Measurements from ENCODE around the gene SARNP. TPM values are rescaled to one million over a fixed set of nuclear protein-coding genes. Genes with fewer than 3 reads are reported as not detected.
"Not testable (repeated sequence)": the region's sequence is repeated elsewhere in the genome, so short reads cannot be mapped to it uniquely, and the experiment has no call there.

The SARNP gene, protein sequence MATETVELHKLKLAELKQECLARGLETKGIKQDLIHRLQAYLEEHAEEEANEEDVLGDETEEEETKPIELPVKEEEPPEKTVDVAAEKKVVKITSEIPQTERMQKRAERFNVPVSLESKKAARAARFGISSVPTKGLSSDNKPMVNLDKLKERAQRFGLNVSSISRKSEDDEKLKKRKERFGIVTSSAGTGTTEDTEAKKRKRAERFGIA
- total RNA-seq: 100 to 1,000 TPM; 100 to 101 TPM

DNA sequence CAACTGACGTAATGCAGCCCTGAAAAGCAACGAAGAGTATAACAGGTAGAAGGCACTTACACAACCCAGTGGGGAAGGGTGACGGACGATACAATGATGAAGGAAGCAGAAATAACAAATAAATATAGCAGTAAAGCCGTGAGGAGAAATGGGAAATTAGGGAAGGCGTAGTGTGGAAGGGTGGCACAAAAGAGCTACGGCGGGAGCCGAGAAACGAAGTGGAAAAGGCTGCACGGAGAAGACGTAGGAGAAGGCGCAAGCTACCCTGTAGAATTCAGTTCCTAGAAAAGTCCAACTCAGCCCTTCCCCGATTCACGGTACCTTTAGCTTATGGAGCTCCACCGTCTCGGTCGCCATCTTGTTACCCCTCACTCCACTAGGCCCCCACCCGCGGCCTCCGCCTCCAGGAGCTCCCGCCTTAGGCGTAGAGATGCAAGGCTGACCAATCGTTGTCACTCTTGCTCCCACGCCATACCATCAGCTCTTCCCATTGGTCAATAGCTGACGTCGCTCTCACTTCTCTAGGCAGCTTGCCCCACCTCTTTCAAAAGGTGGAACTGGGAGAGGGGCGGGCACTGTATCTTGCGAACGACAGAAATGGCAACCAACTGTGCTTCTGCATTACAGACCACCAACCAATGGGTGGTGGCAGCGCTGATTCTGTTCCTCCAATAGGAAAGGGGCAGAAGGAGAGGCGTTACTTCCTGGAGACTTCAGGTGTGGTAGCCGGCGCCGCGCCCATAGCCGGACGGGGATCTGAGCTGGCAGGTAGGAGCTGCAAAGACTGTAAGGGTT, at the start of gene SARNP, which contains the start of gene ORMDL2:
Gene SARNP (minus strand): TSS at position 380 of the 795 bp plus-strand sequence. CDS start 23 bp downstream, at position 357.
Gene ORMDL2 (plus strand): TSS at position 697 of the 795 bp plus-strand sequence. CDS start 959 bp downstream, outside the sequence.
- CTCF ChIA-PET: interaction anchor here (0.5 to 2.8 kb wide), 11 partner anchors 12 to 397 kb away, joined by 3 to 13 read pairs (median 4); partner anchors contain the start of genes DNAJC14 and ESYT1
- peaks cover 43% of the 10 kb centered on the region for H3K4me1 Mint-ChIP-seq (ENCODE audit: low read depth)
- no peaks in the 10 kb centered on the region for H3K27me3 Mint-ChIP-seq (ENCODE audit: low read depth)
- intact Hi-C loops (cut with micrococcal nuclease): loop anchor here (1.0 to 5.0 kb wide), 13 partner anchors 12 to 835 kb away; partner anchors contain the start of genes BLOC1S1, DNAJC14, GDF11 and PA2G4
- H3K9me3 Mint-ChIP-seq: no peaks in the 10 kb centered on the region
- peak; percentile 99 for DNase-seq
- H3K4me3 Mint-ChIP-seq: no peak within 1 kb of the TSS
- H3K36me3 Mint-ChIP-seq (ENCODE audit: low read depth): peaks cover 25% of the 10 kb centered on the region
- no peak within 1 kb of the TSS for H3K27ac Mint-ChIP-seq

GRCh38 chr12:55866454-55867004, 49.0 kb upstream of the SARNP start:
- H3K9me3 Mint-ChIP-seq; intact Hi-C loops (cut with micrococcal nuclease); H3K27ac Mint-ChIP-seq; H3K36me3 Mint-ChIP-seq (ENCODE audit: low read depth); H3K4me1 Mint-ChIP-seq (ENCODE audit: low read depth); H3K27me3 Mint-ChIP-seq (ENCODE audit: low read depth); CTCF ChIA-PET; DNase-seq; H3K4me3 Mint-ChIP-seq: not testable (repeated sequence)

DNA sequence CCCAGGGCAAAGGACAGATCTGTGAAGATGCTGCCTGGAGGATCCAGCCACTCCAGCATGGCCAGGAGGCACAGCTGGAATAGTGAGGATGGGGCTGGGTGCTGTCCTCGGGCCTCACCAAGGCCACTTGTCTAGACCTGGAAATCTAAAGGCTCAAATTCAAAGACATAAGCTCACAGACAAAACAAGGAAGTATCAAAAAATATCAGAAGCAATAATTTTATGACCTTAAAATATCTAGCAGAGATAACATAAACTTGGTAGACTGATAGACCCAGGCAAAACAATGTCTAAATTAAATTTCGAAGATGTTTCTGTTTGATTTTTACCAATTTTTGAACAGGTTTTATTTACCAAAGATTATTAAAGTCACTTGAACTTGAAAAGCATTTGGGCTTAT, 47.8 kb upstream of the SARNP start:
- H3K36me3 Mint-ChIP-seq (ENCODE audit: low read depth): peaks cover 2% of the 10 kb centered on the region
- H3K9me3 Mint-ChIP-seq: peaks cover 4% of the 10 kb centered on the region
- CTCF ChIA-PET: no interaction called here
- H3K27ac Mint-ChIP-seq: no peak overlapping the region
- intact Hi-C loops (cut with micrococcal nuclease): no loop called here
- H3K27me3 Mint-ChIP-seq (ENCODE audit: low read depth): no peaks in the 10 kb centered on the region
- no peak overlapping the region for H3K4me3 Mint-ChIP-seq
- no peak for DNase-seq
- no peaks in the 10 kb centered on the region for H3K4me1 Mint-ChIP-seq (ENCODE audit: low read depth)

DNA sequence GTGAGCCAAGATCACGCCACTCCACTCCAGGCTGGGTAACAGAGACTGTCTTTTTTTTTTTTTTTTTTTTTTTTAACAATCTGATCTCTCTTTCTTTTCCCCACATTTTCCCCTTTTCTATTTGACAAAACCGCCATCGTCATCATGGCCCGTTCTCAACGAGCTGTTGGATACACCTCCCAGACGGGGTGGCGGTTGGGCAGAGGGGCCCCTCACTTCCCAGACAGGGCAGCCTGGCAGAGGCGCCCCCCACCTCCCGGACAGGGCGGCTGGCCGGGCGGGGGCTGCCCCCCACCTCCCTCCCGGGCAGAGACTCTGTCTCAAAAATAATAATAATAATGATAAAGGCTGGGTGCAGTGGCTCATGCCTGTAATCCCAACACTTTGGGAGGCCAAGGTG, 45.4 kb upstream of the SARNP start:
- H3K4me1 Mint-ChIP-seq (ENCODE audit: low read depth); DNase-seq; H3K27me3 Mint-ChIP-seq (ENCODE audit: low read depth); intact Hi-C loops (cut with micrococcal nuclease); H3K4me3 Mint-ChIP-seq; H3K9me3 Mint-ChIP-seq; H3K36me3 Mint-ChIP-seq (ENCODE audit: low read depth); H3K27ac Mint-ChIP-seq: not testable (repeated sequence)
- CTCF ChIA-PET: interaction anchor here (0.6 to 0.7 kb wide), 2 partner anchors 17 to 73 kb away, joined by 3 to 4 read pairs; no protein-coding TSS in a partner anchor

DNA sequence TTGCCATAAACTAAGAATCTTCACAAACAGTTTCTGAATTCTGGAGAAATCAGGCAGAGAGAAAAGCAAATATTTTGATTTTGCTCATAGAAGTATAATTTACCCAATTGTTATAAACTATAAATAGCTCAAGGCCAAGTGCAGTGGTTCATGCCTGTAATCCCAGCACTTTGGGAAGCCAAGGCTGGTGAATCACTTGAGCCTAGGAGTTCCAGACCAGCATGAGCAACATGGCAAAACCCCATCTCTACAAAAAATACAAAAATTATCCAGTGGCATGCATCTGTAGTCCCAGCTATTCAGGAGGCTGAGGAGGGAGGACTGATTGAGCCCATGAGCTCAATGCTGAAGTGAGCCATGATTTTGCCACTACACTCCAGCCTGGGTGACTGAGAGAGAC, 44.8 kb upstream of the SARNP start:
- Mint-ChIP-seq H3K36me3 (ENCODE audit: low read depth) (peaks cover 2% of the 10 kb centered on the region), H3K9me3 (peaks cover 4% of the 10 kb centered on the region), H3K4me3 (no peak overlapping the region), H3K27me3 (ENCODE audit: low read depth) (no peaks in the 10 kb centered on the region), H3K4me1 (ENCODE audit: low read depth) (no peaks in the 10 kb centered on the region), H3K27ac (no peak overlapping the region)
- intact Hi-C loops (cut with micrococcal nuclease): no loop called here
- CTCF ChIA-PET: interaction anchor here (0.6 kb wide), 1 partner anchor 70 kb away, joined by 3 read pairs; no protein-coding TSS in a partner anchor
- no peak for DNase-seq

DNA sequence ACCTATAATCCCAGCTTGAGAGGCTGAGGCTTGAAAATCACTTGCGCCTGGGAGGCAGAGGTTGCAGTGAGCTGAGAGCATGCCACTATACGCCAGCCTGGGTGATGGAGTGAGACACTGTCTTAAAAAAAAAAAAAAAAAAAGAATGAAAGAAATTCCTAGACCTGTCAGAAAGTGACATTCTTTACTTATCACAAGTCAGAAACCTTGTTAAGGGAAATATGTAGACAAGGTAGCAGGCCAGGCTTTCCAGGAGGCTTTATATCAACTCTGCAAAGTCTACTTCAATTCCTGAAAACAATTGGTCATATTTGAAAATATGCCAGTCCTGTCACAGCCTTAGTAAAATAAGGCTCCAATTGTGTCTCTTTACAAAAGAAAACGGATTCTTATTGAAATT, 44.3 kb upstream of the SARNP start:
- peaks cover 2% of the 10 kb centered on the region for H3K36me3 Mint-ChIP-seq (ENCODE audit: low read depth)
- no peak for DNase-seq
- CTCF ChIA-PET: no interaction called here
- H3K27ac Mint-ChIP-seq: no peak overlapping the region
- H3K9me3 Mint-ChIP-seq: peaks cover 4% of the 10 kb centered on the region
- no peaks in the 10 kb centered on the region for H3K4me1 Mint-ChIP-seq (ENCODE audit: low read depth)
- H3K4me3 Mint-ChIP-seq: no peak overlapping the region
- intact Hi-C loops (cut with micrococcal nuclease): no loop called here
- H3K27me3 Mint-ChIP-seq (ENCODE audit: low read depth): no peaks in the 10 kb centered on the region

DNA sequence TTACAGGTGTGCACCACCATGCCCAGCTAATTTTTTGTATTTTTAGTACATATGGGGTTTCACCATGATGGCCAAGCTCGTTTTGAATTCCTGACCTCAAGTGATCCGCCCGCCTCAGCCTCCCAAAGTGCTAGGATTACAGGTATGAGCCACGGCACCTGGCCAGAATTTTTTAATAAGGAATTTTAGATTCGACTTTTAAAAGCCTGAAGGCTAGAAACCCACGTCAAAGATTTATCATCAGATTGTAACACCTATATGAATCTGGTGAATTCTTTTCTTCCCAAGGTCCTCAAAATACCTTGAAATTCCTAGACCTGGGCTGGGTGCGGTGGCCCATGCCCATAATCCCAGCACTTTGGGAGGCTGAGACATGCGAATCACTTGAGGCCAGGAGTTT, 43.9 kb upstream of the SARNP start:
- peaks cover 2% of the 10 kb centered on the region for H3K36me3 Mint-ChIP-seq (ENCODE audit: low read depth)
- intact Hi-C loops (cut with micrococcal nuclease): no loop called here
- H3K4me3 Mint-ChIP-seq: no peak overlapping the region
- peaks cover 4% of the 10 kb centered on the region for H3K9me3 Mint-ChIP-seq
- H3K4me1 Mint-ChIP-seq (ENCODE audit: low read depth): no peaks in the 10 kb centered on the region
- CTCF ChIA-PET: no interaction called here
- DNase-seq: no peak
- no peak overlapping the region for H3K27ac Mint-ChIP-seq
- H3K27me3 Mint-ChIP-seq (ENCODE audit: low read depth): no peaks in the 10 kb centered on the region

DNA sequence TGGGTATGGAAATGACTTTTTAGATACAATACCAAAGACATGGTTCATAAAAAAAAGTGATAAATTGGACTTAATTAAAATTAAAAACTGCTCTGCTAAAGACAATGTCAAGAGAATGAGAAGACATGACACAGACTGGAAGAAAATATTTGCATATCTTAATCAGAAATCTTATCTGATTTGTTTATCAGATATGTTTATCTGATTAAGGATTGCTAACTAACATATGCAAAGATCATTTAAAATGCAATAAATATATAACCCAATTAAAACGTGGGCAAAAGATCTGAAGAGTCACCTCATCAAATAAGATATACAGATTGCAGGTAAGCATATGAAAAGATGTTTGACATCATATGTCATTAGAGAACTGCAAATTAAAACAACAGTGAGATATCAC, 35.2 kb upstream of the SARNP start:
- H3K9me3 Mint-ChIP-seq: no peaks in the 10 kb centered on the region
- intact Hi-C loops (cut with micrococcal nuclease): no loop called here
- CTCF ChIA-PET: no interaction called here
- H3K4me3 Mint-ChIP-seq: no peak overlapping the region
- H3K27ac Mint-ChIP-seq: no peak overlapping the region
- H3K4me1 Mint-ChIP-seq (ENCODE audit: low read depth): peaks cover under 1% of the 10 kb centered on the region
- no peaks in the 10 kb centered on the region for H3K36me3 Mint-ChIP-seq (ENCODE audit: low read depth)
- H3K27me3 Mint-ChIP-seq (ENCODE audit: low read depth): no peaks in the 10 kb centered on the region
- no peak for DNase-seq

GRCh38 chr12:55850893-55851292, 33.4 kb upstream of the SARNP start:
- no peak overlapping the region for H3K4me3 Mint-ChIP-seq
- H3K27me3 Mint-ChIP-seq (ENCODE audit: low read depth): no peaks in the 10 kb centered on the region
- no peak for DNase-seq
- H3K27ac Mint-ChIP-seq: no peak overlapping the region
- H3K9me3 Mint-ChIP-seq: no peaks in the 10 kb centered on the region
- H3K36me3 Mint-ChIP-seq (ENCODE audit: low read depth): no peaks in the 10 kb centered on the region
- intact Hi-C loops (cut with micrococcal nuclease): no loop called here
- CTCF ChIA-PET: no interaction called here
- peaks cover 10% of the 10 kb centered on the region for H3K4me1 Mint-ChIP-seq (ENCODE audit: low read depth)

DNA sequence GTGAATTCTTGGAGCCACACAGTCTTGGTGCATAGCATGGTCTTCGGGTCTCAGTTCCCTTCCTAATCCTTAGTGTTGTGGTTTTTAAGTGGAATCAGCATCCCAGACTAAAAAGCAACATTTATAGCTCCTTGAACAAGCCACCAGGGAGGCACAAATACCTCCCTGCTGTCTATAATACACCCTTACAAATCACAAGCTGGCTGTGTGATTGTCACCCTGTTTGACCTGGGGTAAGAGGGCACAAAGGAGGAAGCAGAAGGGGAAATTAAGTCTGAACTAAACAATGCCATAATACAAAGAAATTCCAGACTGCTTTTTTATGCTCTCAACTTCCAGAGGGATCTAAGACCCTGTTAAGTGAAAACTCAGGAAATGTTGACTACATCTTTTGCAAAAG, 32.9 kb upstream of the SARNP start:
- intact Hi-C loops (cut with micrococcal nuclease): no loop called here
- H3K27me3 Mint-ChIP-seq (ENCODE audit: low read depth): no peaks in the 10 kb centered on the region
- H3K27ac Mint-ChIP-seq: no peak overlapping the region
- H3K36me3 Mint-ChIP-seq (ENCODE audit: low read depth): no peaks in the 10 kb centered on the region
- DNase-seq: no peak
- H3K4me1 Mint-ChIP-seq (ENCODE audit: low read depth): peaks cover 10% of the 10 kb centered on the region
- no peaks in the 10 kb centered on the region for H3K9me3 Mint-ChIP-seq
- CTCF ChIA-PET: no interaction called here
- no peak overlapping the region for H3K4me3 Mint-ChIP-seq

GRCh38 chr12:55849616-55850343, 32.3 kb upstream of the SARNP start:
- intact Hi-C loops (cut with micrococcal nuclease): no loop called here
- Mint-ChIP-seq H3K36me3 (ENCODE audit: low read depth) (no peaks in the 10 kb centered on the region), H3K4me1 (ENCODE audit: low read depth) (peaks cover 10% of the 10 kb centered on the region), H3K4me3 (no peak overlapping the region), H3K27me3 (ENCODE audit: low read depth) (no peaks in the 10 kb centered on the region), H3K9me3 (no peaks in the 10 kb centered on the region), H3K27ac (no peak overlapping the region)
- CTCF ChIA-PET: no interaction called here
- DNase-seq: no peak

DNA sequence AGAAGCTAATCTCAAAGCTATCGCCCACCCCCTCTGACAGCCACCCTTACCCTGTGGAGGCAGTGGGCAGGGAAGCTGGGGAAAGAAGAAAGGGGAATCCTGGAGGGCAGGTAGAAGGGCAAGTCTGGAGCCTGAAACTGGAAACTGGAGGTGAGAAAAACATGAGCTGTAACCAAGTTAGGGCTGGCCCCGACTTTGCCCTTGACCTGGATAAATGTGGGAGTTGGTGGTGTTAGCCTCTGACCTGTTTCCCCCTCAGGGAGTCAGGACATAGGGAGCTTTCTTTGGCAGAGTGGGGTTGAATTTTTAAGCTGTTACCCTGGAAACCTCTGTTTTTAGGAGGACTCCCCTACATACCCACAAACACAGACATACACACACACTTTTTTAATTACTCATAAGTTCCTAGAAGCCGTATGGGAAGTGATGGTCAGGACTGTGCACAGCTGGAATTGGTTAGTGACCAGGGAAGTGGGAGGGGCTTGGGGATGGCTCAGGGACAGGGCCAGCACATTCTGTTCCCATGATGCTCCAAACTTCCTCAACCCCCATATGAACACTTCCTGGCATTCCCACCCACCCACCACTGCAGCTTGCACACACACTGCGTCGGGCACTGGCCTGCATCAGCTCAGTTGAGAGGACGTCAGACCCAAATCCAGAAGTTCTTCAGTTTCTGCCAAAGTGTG, 30.2 kb upstream of the SARNP start:
- Mint-ChIP-seq H3K27me3 (ENCODE audit: low read depth) (no peaks in the 10 kb centered on the region), H3K4me1 (ENCODE audit: low read depth) (peaks cover 10% of the 10 kb centered on the region), H3K4me3 (no peak overlapping the region), H3K9me3 (no peaks in the 10 kb centered on the region), H3K27ac (peak overlapping the region; percentile 50), H3K36me3 (ENCODE audit: low read depth) (no peaks in the 10 kb centered on the region)
- peak; percentile 30 for DNase-seq
- CTCF ChIA-PET: interaction anchor here (1.1 kb wide), 1 partner anchor 34 kb away, joined by 3 read pairs; no protein-coding TSS in a partner anchor
- intact Hi-C loops (cut with micrococcal nuclease): no loop called here

Data from activated naive CD4-positive, alpha-beta T cell treated with anti-CD3 and anti-CD28 coated beads for 36 hours (primary cell).